HG03097 (cell line): Measurements from ENCODE around the gene HS3ST3A1.

Experiments
- ATAC-seq: cut with Tn5 transposase; IDR thresholded peaks from one replicate; pipeline ENCODE4 v1.9.1; 2021; ENCODE audit not compliant: unreplicated experiment, low FRiP score

Gene HS3ST3A1

DNA sequence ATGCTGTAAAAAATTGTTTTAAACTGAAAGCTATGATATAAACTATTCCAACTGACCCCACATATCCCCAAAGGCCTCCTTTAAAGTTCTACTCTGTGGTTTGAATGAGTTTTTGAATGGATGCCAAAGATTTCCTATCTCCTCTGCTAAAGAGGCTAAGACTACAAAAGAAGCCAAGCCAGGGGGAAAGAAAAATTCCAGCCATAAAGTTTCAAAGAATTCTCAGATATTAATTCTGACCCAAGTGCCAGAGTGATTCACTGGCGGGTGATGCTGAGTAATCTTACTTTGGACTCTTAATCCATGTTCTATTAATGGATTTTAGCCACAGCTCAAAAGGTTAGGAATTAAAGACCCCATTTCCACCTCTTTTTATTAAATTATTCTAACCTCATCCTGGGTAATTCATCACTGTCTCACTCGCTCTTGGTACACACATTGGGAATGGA, 60.7 kb downstream of the HS3ST3A1 start:
- ATAC-seq, result no peak

GRCh38 chr17:13540546-13540945, 61.2 kb downstream of the HS3ST3A1 start:
- no peak for ATAC-seq

GRCh38 chr17:13539421-13539820, 62.3 kb downstream of the HS3ST3A1 start:
- no peak for ATAC-seq

- no peak for ATAC-seq
Observed at GRCh38 chr17:13538841-13539411, 62.8 kb downstream of the HS3ST3A1 start.

DNA sequence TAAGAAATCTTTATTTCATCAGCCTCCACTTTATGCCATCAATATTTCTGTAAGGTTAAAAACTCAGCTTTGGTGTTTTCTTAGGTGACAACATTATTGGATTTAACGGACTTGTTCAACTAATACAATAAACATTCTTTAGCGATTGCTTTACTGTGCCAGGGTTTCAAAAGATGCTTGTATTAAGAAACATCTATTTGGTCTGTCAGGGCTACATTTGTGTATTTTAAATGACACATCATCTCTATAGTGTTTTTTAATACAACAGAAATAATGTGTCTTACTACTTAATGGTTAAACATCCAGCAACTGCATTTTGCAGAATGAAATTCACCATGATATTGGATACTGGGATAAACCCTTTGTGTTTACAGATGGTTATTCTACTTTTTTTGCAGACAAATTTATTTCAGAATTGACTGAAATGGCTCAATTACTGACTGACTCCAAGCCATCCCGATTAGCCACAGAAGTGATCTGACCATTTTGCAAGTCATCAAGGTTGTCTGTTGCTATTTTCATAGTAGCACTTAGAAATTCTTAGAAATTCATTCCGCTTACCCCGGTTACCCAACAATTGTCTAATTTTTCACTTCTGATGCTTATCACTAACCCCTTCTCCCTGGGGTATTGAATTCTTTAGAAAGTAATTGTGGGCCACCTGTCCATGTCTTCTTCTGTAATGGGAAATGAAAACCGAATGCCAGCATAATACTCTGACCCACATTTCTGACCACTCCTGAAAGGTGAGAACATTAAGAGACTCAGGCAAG, 63.7 kb downstream of the HS3ST3A1 start:
- no peak for ATAC-seq

GRCh38 chr17:13537167-13537731, 64.5 kb downstream of the HS3ST3A1 start:
- no peak for ATAC-seq

DNA sequence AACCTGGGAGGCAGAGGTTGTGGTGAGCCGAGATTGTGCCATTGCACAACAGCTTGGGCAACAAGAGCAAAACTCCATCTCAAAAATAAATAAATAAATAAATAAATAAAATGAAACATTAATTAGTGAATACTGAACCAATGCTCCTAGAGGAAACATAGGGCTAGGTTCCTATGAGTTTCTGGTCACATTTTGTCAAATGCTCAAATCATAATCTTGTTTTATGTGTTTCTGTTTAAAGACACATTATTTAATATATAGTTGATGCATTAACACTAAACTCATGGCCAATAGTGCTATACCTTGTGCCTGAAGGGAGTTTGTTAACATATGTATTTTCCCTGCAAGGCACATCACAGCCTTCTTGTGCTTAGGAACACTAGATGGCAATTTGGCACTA, 66.8 kb downstream of the HS3ST3A1 start:
- no peak for ATAC-seq

DNA sequence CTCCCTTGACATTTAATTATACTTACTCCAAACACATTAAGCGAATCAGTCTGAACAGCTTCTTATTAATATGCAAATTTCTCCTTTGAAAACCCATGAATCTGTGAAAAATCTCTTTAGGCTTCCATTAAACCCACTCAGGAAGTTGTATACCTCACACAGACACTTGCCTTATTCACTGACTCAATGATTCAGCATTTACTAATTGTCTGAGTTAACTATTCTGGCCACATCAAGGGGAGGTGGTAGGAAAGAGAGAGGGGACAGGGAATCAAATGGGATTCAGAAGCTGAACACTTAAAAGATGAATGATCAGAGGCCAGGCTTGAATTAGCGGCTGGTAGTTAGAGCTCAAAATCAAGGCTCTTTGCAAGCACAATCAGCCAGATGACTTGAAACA, 70.0 kb downstream of the HS3ST3A1 start:
- no peak for ATAC-seq

GRCh38 chr17:13525876-13526275, 75.9 kb downstream of the HS3ST3A1 start:
- ATAC-seq, result no peak

DNA sequence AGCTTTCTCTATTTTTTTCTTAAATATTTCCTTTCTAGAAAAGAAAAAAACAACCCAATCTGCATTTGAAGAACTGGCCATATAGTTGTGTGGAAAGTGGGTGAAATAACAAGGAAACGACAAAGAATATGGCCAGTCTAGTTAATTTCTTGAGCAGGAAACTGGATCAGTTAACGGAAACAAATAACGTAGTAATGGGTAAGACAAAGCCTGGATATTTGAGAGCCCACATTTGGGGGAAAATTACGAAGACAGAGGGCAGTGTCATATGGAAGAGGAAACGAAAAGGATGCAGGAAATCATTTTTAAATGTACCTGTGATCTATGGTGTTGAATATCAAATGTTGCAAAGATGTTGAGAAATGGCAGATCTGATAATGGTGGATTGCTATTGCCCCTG, 78.6 kb downstream of the HS3ST3A1 start:
- no peak for ATAC-seq

DNA sequence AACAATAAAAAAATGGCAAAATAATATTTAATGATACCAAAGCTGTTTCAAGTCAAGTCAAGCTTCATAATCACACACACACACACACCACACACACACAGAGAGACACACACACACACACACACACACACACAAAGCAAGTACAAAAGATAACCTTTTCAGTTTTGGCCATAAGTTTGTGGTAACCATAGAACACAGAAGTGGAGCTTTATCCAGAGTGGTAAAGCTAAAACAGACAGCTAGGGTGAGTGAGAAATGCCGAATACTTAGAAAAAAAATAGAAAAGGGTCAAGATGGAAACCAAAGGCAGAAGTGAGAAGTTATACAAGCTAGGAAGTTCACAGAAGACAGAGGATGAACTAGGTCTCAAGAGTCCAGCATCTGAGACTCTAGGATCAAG, 79.0 kb downstream of the HS3ST3A1 start:
- ATAC-seq, result no peak

DNA sequence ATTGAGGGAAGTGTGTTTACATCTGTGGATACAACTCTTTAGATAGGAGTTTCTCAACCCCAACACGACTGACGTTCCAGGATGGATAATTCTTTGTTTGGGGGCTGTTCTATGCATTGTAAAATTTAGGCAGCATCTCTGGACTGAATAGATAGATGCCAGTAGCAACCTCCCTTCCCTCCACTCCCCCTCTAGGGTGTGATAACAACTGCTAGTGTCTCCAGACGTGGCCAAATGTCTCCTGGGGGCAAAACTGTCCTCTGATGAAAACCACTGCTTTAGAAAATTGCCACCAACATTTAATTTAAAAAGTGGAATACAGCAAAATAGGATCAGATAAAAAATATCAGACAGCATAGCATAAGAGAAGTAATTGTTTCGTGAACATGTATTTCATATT, 79.9 kb downstream of the HS3ST3A1 start:
- ATAC-seq, result no peak

DNA sequence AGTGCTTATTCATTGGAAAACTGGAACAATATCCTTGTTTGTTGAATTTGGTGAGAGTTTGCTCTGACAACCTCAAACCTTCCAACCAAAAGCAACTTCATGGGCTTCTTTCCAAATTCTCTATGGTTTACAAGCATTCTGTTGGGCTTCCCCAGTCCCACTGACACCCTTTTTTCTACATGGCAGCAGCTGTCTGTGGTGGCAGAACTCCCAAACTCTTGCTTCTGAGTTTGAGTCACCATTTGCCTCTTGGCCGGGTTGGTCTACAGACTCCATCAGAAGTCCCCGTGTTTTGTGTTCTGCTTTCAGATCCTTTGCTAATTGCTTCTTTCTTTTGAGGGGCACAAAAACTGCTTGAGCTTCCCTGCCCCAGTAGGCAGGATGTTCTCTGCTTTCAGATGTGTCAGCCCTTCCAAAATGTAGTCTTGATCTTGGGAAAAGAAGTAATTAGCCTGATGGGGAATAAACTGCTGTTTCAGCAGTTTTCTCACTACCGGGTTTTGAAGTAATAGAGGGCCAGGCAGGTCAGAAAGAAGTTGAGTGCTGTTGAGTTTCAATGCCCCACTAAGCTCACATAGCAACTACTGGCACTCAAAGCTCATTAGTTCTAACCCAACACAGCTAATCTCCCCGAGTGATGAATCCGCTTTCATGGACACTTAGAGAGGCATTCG, 80.7 kb downstream of the HS3ST3A1 start:
- no peak for ATAC-seq

DNA sequence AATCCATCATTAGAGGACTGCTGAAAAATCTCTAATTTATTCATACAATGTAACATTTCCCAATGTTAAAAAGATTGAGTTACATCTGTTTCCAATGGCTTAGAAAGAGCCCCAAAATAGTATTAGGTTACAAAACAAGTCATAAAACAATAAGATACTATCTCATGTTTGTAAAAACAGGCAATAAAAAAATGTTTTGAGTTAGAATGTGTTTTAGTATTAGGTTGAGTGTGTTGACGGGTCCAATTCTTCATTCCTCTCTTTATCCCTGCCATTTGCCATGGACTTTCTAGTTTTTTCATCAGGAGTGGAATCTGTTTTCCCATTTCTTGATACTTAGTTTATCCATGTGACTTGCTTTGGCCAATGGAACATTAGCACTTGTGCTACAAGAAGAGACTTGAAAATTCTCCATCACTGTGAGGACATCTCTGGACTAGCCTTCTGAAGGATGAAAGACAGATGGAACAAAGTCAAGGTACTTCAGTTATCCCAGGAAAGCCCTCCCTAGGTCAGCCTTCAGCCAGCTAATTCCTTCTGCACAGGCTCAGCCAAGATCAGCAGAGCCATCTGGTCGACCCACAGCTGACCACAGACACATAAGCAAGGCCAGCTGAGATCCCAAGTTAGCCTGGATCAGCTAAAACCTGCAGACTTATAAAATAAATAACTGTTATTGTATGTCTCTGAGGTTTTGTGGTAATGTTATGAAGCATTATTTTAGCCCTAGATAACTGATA, 83.3 kb downstream of the HS3ST3A1 start:
- no peak for ATAC-seq

- no peak for ATAC-seq
Observed at GRCh38 chr17:13513039-13513405, 88.7 kb downstream of the HS3ST3A1 start.

DNA sequence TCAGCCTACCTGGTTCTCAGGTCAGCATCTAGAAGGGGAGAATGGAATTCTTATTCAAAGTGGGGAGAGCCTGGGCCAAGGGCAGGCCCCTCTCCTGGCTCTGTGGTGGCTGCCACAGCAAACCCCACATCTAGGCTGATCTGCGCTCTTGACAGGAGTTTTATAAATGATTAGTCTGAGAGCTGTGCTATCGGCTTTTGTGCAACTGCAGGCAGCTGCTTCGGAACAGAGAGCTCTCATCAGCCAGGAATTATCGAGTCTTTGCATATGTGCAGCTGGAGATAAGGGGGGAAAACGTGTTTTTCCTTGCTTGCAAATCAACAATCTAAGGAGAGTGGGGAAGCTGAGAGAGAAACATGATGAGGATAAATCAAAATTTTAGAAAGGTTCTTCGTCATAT, 91.7 kb downstream of the HS3ST3A1 start:
- ATAC-seq, result no peak

DNA sequence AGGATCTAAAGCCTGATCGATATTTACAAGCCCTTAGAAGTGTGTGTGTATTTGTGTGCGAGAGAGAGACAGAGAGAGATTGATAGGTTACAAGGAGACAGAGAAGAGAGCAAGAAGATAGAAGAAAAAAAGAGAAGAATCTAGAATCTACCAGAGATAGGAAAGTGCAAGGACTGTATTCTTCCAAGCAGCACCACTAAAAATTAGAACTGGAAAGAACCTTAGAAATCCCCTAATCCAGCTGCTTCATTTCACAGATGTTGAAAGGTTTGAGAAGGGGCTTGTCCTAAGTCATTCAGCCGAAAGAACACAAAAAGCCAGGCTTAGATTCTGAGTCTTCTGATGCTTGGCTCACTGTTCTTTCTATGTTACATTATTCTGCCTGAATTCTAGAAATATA, 92.2 kb downstream of the HS3ST3A1 start:
- no peak for ATAC-seq

- no peak for ATAC-seq
Observed at GRCh38 chr17:13508896-13509295, 92.8 kb downstream of the HS3ST3A1 start.

- no peak for ATAC-seq
Observed at GRCh38 chr17:13503526-13503925, 98.2 kb downstream of the HS3ST3A1 start.

DNA sequence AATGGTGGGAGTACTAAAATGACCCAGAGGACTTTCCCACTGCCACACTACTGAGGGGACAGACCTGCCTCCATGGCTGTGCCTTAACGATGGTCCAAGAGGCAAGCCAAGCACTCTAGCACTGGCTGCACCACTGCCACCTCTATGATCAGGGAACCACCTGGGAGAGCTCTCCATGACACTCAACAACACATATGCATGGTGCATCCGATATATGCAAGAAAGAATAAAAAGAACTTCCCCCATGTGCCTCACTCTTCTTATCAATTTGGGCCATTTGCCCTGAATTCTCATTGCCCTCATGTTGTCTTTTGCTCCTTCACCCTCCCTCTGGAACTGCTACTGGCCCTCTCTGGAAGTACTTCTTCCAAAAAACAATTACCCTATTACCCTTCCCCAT, 99.5 kb downstream of the HS3ST3A1 start:
- ATAC-seq, result no peak

- ATAC-seq, result no peak
Observed at GRCh38 chr17:13500947-13501346, 100.8 kb downstream of the HS3ST3A1 start.
